Bronchial epithelial cell (primary cell): ENCODE results near the gene AMOTL1. TPM values are rescaled to one million over a fixed set of nuclear protein-coding genes. Genes with fewer than 3 reads are reported as not detected.

Experiments
- DNase-seq: peaks from one replicate; pipeline ENCODE4 v3.0.0-alpha.2; 2010; ENCODE audit warnings: low read depth
- FAIRE-seq: peaks from 2 replicates; lab custom pipeline; 2011; peaks lifted over from hg19 to GRCh38; lab: Jason Lieb, UNC
- H3K27me3 ChIP-seq: 2 replicates; pipeline ENCODE4 v1.5.1; 2011; ENCODE audit warnings: low read length; ENCODE audit not compliant: control insufficient read depth, insufficient read depth
- H3K36me3 ChIP-seq: 2 replicates; pipeline ENCODE4 v1.5.1; 2011; ENCODE audit warnings: low read length; ENCODE audit not compliant: control insufficient read depth, insufficient read depth
- H3K4me3 ChIP-seq: 2 replicates; pipeline ENCODE4 v1.5.1; 2011; ENCODE audit warnings: mild to moderate bottlenecking, low read depth, low read length, control low read depth
- total RNA-seq: library from RNA; depleted of rRNA; stranded (reverse); fragments of >200 nt; gene quantifications from 2 replicates; pipeline ENCODE4 v1.2.1, GENCODE V29; 2014
- TF ChIP-seq, protein P1 (sequence below): IDR thresholded peaks from 2 replicates; pipeline ENCODE4 v1.5.1; 2011; ENCODE audit warnings: mild to moderate bottlenecking, moderate library complexity, low read length, control low read depth, inconsistent platforms; ENCODE audit not compliant: insufficient read depth, severe bottlenecking

The AMOTL1 gene
- total RNA-seq, 1 donor from 2014 or later, result 64.8 TPM

DNA sequence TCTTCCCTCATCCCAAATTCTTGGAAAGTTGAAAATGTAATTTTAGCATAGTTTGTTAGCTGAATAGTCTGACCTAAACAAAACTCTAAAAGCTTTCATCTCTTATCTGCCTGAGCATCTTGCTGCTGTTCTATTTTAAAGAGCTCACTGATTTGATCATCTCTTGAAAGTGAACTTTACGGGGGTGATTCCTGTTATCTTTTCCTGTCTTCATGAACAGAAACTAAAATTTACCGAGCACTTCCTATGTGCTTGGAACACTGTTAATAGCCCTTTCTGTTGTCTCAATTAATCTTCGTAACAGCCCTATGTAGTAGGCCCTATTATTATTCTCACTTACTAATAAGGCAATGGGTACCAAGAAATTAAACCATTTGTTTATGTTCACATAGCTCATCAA lies 12.3 kb downstream of the AMOTL1 start:
- no peak overlapping the region for H3K4me3 ChIP-seq
- FAIRE-seq, result no peak
- no peak for DNase-seq

DNA sequence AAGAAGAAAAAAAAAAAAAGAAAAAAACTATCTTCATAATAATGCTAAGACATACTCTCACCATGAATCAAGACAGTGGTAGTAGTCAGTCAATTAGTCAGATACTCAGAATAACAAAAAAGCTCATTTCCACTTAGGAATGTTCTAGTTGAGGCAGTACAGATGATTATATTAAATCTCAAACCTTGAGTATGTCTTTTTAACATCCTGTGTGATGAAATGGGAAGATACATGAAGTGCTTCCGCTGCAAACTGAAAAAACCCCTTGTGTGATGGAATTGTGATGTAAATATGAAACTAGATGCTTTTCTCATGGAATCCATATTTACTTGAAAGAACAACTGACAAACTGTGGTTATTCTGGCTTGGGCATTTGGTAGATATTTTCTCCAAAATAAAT lies 13.7 kb downstream of the AMOTL1 start:
- TF ChIP-seq, protein P1, sequence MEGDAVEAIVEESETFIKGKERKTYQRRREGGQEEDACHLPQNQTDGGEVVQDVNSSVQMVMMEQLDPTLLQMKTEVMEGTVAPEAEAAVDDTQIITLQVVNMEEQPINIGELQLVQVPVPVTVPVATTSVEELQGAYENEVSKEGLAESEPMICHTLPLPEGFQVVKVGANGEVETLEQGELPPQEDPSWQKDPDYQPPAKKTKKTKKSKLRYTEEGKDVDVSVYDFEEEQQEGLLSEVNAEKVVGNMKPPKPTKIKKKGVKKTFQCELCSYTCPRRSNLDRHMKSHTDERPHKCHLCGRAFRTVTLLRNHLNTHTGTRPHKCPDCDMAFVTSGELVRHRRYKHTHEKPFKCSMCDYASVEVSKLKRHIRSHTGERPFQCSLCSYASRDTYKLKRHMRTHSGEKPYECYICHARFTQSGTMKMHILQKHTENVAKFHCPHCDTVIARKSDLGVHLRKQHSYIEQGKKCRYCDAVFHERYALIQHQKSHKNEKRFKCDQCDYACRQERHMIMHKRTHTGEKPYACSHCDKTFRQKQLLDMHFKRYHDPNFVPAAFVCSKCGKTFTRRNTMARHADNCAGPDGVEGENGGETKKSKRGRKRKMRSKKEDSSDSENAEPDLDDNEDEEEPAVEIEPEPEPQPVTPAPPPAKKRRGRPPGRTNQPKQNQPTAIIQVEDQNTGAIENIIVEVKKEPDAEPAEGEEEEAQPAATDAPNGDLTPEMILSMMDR, result no peak
- FAIRE-seq, result no peak
- H3K27me3 ChIP-seq, result no peaks in the 10 kb centered on the region
- peak; percentile 69 for DNase-seq
- no peaks in the 10 kb centered on the region for H3K36me3 ChIP-seq
- no peak overlapping the region for H3K4me3 ChIP-seq

More for the DNA sequence above, 12.3 kb downstream of the AMOTL1 start:
- no peaks in the 10 kb centered on the region for H3K27me3 ChIP-seq
- H3K36me3 ChIP-seq, result no peaks in the 10 kb centered on the region
- TF ChIP-seq, protein P1, result no peak

DNA sequence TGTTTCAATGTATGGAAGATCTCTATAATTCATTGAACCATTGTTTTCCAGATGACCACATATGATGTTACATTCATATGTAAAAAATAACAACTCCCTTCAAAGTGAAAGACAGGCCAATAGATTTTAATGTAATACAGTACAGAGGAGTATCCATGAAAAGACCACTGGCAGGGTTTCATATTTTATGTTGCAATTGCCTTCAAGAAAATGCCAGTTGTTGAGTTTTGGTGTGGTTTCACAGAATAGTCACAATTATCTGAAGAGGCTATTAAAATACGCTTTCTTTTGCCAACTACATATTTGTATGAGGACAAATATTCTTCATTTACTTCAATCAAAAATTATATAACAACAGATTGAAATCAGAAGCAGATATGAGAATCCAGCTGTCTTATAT lies 14.3 kb downstream of the AMOTL1 start:
- TF ChIP-seq, protein P1, result no peak

DNA sequence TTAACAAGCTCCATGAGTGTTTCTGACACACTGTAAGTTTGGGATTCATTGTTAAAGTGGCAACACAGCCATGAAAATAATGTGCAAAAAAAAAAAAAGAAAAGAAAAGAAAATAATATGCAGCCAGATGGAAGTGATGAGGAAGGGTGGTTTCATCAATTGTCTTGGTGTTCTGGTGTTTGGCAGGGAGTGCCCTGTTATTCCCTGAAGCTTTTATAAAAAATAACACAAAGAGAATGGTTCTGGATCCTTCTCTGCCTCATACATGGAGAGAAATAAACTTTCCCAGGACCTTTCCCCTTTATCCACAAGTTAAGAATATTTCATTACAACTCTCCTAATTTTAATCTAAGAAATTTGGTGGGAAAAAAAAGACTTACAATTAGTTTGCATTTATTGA lies 16.7 kb downstream of the AMOTL1 start:
- H3K36me3 ChIP-seq, result no peaks in the 10 kb centered on the region
- FAIRE-seq (no peak), DNase-seq (no peak)
- no peak overlapping the region for H3K4me3 ChIP-seq
- H3K27me3 ChIP-seq, result no peaks in the 10 kb centered on the region
- TF ChIP-seq, protein P1, result no peak

More for the DNA sequence above, 14.3 kb downstream of the AMOTL1 start:
- DNase-seq, result no peak
- no peaks in the 10 kb centered on the region for H3K36me3 ChIP-seq
- no peak for FAIRE-seq
- H3K27me3 ChIP-seq, result no peaks in the 10 kb centered on the region
- no peak overlapping the region for H3K4me3 ChIP-seq

DNA sequence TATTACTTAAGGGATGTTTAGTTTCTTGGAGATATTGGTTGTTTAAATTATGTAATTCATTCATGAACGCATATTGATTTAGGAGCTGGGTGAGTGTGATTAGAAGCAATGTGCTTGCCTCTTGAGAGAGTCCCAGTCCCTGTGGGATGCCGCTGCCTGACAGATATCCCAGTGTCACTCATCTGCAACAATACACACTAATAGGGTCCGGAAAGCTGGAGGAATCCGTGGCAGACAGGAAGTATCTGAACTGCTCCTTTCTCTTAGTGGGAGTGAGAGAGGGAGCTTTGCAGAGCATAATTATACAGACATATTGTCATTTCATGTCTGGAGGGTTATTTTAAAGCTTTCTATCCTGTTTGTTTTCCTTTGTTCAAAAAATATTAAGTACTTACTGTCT lies 17.4 kb downstream of the AMOTL1 start:
- TF ChIP-seq, protein P1, result no peak
- DNase-seq (no peak), FAIRE-seq (no peak)
- Histone ChIP-seq H3K4me3 (no peak overlapping the region), H3K36me3 (no peaks in the 10 kb centered on the region), H3K27me3 (no peaks in the 10 kb centered on the region)

DNA sequence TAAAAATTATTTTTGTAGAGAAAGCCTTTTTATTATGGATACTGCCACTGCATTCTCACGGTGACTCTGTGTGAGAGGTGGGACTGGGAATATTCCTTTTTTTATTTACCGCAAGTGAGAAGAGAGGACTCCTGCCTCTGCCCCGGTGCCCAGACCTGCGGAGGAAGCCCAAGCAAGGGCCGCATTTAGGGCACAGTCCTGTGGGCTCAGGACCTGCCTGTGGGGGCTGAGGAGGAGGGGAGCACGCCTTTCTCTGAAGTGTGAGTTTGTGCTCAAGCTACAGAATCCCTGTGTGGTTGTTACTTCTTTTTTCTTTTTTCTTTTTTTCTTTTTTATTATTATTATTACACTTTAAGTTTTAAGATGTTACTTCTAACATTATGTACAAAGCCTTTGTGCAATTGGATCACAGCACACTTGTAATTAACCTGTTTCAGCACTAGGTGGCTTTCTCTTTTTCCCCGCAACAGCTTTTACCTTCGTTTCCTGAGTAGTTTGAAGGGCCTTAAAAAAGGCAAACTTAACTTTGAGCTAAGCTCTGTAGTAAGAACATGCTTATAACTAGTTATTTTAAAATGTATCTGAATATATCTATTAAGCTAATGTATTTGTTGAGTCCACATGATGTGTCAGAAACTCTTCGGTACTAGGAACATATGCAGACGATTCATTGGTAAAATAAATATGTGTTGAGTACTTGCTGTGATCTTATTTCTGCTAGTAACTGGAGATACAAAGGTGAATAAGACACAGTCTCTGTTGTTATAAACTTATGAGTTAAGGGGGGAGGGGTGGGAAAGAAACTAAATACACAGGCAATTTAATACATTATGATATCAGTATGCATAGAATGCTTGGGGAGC lies 18.3 kb downstream of the AMOTL1 start:
- no peak overlapping the region for H3K4me3 ChIP-seq
- FAIRE-seq (no peak), DNase-seq (no peak)
- no peaks in the 10 kb centered on the region for H3K36me3 ChIP-seq
- TF ChIP-seq, protein P1, result peak; percentile 44
- H3K27me3 ChIP-seq, result no peaks in the 10 kb centered on the region
